Measurements from ENCODE around the gene ALDH6A1. TPM values are rescaled to one million over a fixed set of nuclear protein-coding genes. Genes with fewer than 3 reads are reported as not detected.

ALDH6A1 gene
- total RNA-seq, 1 experiment from 2014 or later: 21.6 TPM

- no peaks in the 10 kb centered on the region for H3K36me3 Mint-ChIP-seq
- no peaks in the 10 kb centered on the region for H3K9me3 Mint-ChIP-seq
- ChIA-PET POLR2A (no interaction called here), CTCF (no interaction called here)
- H3K27me3 Mint-ChIP-seq (ENCODE audit: low read depth): no peaks in the 10 kb centered on the region
- no peak overlapping the region for H3K27ac Mint-ChIP-seq
- no peak for TF ChIP-seq HMGA2 (CRISPR knock-in tag; IDR thresholded peaks at IDR 0.05)
- TF ChIP-seq MYBL2 (CRISPR knock-in tag; IDR thresholded peaks at IDR 0.05): no peak
- no peak for TF ChIP-seq ERG (CRISPR knock-in tag; IDR thresholded peaks at IDR 0.05)
- TF ChIP-seq, protein P1, sequence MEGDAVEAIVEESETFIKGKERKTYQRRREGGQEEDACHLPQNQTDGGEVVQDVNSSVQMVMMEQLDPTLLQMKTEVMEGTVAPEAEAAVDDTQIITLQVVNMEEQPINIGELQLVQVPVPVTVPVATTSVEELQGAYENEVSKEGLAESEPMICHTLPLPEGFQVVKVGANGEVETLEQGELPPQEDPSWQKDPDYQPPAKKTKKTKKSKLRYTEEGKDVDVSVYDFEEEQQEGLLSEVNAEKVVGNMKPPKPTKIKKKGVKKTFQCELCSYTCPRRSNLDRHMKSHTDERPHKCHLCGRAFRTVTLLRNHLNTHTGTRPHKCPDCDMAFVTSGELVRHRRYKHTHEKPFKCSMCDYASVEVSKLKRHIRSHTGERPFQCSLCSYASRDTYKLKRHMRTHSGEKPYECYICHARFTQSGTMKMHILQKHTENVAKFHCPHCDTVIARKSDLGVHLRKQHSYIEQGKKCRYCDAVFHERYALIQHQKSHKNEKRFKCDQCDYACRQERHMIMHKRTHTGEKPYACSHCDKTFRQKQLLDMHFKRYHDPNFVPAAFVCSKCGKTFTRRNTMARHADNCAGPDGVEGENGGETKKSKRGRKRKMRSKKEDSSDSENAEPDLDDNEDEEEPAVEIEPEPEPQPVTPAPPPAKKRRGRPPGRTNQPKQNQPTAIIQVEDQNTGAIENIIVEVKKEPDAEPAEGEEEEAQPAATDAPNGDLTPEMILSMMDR (IDR thresholded peaks at IDR 0.05): peak; percentile 55
- TF ChIP-seq ARID4B (CRISPR knock-in tag; IDR thresholded peaks at IDR 0.05; ENCODE audit: borderline replicate concordance): no peak
- TF ChIP-seq ZNF425 (CRISPR knock-in tag; conservative IDR thresholded peaks at IDR 0.05): no peak
- no peaks in the 10 kb centered on the region for H3K4me1 Mint-ChIP-seq
- DNase-seq (ENCODE audit: low spot score) (no peak), ATAC-seq (no peak)
- H3K4me3 Mint-ChIP-seq: no peak overlapping the region
Observed at GRCh38 chr14:74038020-74038859, 46.0 kb downstream of the ALDH6A1 start.

- POLR2A ChIA-PET: interaction anchor here (0.6 to 0.8 kb wide), 2 partner anchors 33 to 39 kb away, joined by 7 to 9 read pairs; no protein-coding TSS in a partner anchor
- no peak for TF ChIP-seq ZNF671 (CRISPR knock-in tag; IDR thresholded peaks at IDR 0.05)
- TF ChIP-seq ZNF425 (CRISPR knock-in tag; conservative IDR thresholded peaks at IDR 0.05): no peak
- TF ChIP-seq FOXK1 (CRISPR knock-in tag; IDR thresholded peaks at IDR 0.05): no peak
- TF ChIP-seq RORB (CRISPR knock-in tag; IDR thresholded peaks at IDR 0.05): no peak
- no peak for TF ChIP-seq TEAD4 (CRISPR knock-in tag; IDR thresholded peaks at IDR 0.05)
- TF ChIP-seq MYBL2 (CRISPR knock-in tag; IDR thresholded peaks at IDR 0.05): no peak
- no peak for TF ChIP-seq FOXJ3 (CRISPR knock-in tag; IDR thresholded peaks at IDR 0.05; ENCODE audit: borderline replicate concordance)
- no peak for TF ChIP-seq NR2C2 (CRISPR knock-in tag; IDR thresholded peaks at IDR 0.05)
- TF ChIP-seq PRRX2 (CRISPR knock-in tag; IDR thresholded peaks at IDR 0.05): no peak
- TF ChIP-seq ZNF532 (CRISPR knock-in tag; IDR thresholded peaks at IDR 0.05; ENCODE audit: borderline replicate concordance): no peak
- TF ChIP-seq, protein P2, sequence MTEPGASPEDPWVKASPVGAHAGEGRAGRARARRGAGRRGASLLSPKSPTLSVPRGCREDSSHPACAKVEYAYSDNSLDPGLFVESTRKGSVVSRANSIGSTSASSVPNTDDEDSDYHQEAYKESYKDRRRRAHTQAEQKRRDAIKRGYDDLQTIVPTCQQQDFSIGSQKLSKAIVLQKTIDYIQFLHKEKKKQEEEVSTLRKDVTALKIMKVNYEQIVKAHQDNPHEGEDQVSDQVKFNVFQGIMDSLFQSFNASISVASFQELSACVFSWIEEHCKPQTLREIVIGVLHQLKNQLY (CRISPR knock-in tag; IDR thresholded peaks at IDR 0.05): no peak
Observed at GRCh38 chr14:74035556-74035955, 48.7 kb downstream of the ALDH6A1 start.

More at GRCh38 chr14:74035556-74035955, 48.7 kb downstream of the ALDH6A1 start:
- Mint-ChIP-seq H3K36me3 (no peaks in the 10 kb centered on the region), H3K27me3 (ENCODE audit: low read depth) (no peaks in the 10 kb centered on the region), H3K4me3 (no peak overlapping the region), H3K9me3 (no peaks in the 10 kb centered on the region), H3K4me1 (no peaks in the 10 kb centered on the region), H3K27ac (no peak overlapping the region)
- DNase-seq (ENCODE audit: low spot score): no peak
- no peak for ATAC-seq
- CTCF ChIA-PET: no interaction called here

All from WTC11 (cell line).